22Rv1 (cell line): Measurements from ENCODE around the gene KLF13.

Experiments
- CTCF ChIP-seq: fragments of 450-650 bp; IDR thresholded peaks from 2 replicates; pipeline ENCODE4 v1.5.1; 2017; ENCODE audit warnings: mild to moderate bottlenecking
- ZFX ChIP-seq: fragments of 450-650 bp; IDR thresholded peaks from 2 replicates; pipeline ENCODE4 v1.6.1; 2017; ENCODE audit warnings: antibody characterized with exemption, borderline replicate concordance

- TF ChIP-seq CTCF (no peak), ZFX (no peak)
Measured at GRCh38 chr15:31318429-31318828, 8.2 kb upstream of the KLF13 start.
